Measurements from ENCODE around the gene CDC23.

DNA sequence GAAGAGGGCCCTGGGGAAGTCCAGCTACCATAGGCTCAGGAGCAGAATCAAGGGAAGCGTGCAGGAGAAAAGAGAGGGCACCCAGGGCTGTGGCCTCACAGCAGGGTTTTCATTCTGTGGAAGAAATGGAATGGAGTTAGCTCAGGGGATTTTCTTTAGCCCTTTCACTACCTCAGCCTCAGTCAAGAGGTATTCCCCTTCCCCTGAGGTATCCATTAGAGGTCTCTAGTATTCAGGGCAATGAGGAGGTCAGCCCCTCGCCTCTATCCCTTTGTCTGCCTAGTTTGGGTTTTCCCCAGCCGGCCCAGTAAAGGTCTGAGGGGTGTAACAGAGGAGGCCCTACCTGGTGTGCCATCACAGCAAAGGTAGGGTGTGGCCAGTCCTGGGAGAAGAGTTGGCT, 39.8 kb upstream of the CDC23 start:
- TF ChIP-seq CTCF (IDR thresholded peaks at IDR 0.05; ENCODE audit: low read depth, low read length), result no peak
- TF ChIP-seq EZH2phosphoT487 (IDR thresholded peaks at IDR 0.05; ENCODE audit: low read depth), result no peak
